ENCODE data around the gene NYAP1.
A peak's percentile ranks its signal among the peaks of the same experiment; 100 is the strongest.
"Not testable (repeated sequence)": the region's sequence is repeated elsewhere in the genome, so short reads cannot be mapped to it uniquely, and the experiment has no call there.

NYAP1 gene

GRCh38 chr7:100516135-100516812 is 32.5 kb downstream of the NYAP1 start:
- peak; percentile 61 for DNase-seq

- no peak for DNase-seq
These were observed 33.6 kb downstream of the NYAP1 start for GRCh38 chr7:100517305-100517704.

GRCh38 chr7:100519580-100519979 is 35.9 kb downstream of the NYAP1 start:
- DNase-seq: no peak

- DNase-seq: no peak
These were observed 36.4 kb downstream of the NYAP1 start for GRCh38 chr7:100520138-100520537.

GRCh38 chr7:100521076-100521475 is 37.3 kb downstream of the NYAP1 start:
- DNase-seq: no peak

GRCh38 chr7:100521909-100522593 is 38.3 kb downstream of the NYAP1 start:
- not testable (repeated sequence) for DNase-seq

GRCh38 chr7:100523192-100523591 is 39.5 kb downstream of the NYAP1 start:
- DNase-seq: not testable (repeated sequence)

GRCh38 chr7:100528108-100528866 is 44.6 kb downstream of the NYAP1 start:
- not testable (repeated sequence) for DNase-seq

DNA sequence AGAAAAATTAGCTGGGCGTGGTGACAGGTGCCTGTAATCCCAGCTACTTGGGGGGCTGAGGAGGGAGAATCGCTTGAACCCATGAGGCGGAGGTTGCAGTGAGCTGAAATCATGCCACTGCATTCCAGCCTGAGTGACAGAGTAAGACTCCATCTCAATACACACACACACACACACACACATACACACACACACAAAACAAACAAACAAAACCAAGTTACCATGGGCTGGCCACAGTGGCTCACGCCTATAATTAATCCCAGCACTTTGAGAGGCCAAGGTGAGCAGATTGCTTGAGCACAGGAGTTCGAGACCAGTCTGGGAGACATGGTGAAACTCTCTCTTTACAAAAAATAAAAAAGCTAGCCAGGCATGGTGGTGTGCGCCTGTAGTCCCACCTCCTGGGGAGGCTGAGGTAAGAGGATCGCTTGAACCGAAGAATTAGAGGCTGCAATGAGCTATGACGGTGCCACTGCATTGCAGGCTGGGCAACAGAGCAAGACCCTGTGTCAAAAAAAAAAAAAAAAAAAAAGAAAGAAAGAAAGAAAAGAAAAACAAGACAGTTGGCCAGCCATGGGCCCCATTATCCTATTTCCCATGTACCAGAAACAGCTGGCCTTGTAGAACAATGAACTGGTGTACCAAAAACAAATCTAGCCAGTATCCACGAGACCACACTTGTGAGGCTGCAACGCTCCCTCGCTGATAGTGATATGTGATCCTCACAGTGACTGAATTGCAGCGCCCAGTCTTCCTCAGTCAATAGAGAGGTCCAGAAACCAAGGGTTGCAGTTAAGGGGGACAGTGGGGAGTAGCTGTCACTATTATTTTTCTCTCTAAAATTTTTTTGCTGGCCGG is 48.7 kb downstream of the NYAP1 start:
- no peak for DNase-seq

- not testable (repeated sequence) for DNase-seq
These were observed 52.3 kb downstream of the NYAP1 start for GRCh38 chr7:100535982-100536381.

DNA sequence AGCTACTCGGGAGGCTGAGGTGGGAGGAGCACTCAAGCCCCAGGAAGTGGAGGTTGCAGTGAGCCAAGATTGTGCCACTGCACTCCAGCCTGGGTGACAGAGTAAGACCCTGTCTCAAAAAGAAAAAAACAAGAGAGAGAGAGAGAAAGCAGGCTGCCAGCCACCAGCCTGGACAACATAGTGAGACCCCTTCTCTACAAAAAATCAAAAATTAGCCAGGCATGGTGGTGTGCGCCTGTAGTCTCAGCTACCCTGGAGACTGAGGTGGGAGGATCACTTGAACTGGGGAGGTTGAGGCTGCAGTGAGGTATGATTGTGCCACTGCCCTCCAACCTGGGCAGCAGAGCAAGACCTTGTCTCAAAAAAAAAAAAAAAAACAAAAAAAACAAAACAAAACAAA is 53.0 kb downstream of the NYAP1 start:
- not testable (repeated sequence) for DNase-seq

DNA sequence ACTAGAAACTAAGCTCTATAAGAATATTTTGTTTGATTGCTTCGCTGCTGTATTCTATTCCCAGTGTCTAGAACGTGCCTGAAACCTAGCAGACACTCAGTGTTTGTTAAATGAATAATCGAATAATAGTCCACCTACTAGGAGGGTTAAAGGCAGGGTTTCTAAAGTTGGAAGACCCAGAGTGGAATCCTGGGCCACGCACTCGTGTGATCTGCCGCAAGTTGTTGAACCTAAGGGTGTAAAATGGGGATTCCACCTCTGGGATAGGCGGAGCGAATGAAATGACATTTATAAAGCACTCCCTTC is 54.6 kb downstream of the NYAP1 start:
- DNase-seq: no peak

DNA sequence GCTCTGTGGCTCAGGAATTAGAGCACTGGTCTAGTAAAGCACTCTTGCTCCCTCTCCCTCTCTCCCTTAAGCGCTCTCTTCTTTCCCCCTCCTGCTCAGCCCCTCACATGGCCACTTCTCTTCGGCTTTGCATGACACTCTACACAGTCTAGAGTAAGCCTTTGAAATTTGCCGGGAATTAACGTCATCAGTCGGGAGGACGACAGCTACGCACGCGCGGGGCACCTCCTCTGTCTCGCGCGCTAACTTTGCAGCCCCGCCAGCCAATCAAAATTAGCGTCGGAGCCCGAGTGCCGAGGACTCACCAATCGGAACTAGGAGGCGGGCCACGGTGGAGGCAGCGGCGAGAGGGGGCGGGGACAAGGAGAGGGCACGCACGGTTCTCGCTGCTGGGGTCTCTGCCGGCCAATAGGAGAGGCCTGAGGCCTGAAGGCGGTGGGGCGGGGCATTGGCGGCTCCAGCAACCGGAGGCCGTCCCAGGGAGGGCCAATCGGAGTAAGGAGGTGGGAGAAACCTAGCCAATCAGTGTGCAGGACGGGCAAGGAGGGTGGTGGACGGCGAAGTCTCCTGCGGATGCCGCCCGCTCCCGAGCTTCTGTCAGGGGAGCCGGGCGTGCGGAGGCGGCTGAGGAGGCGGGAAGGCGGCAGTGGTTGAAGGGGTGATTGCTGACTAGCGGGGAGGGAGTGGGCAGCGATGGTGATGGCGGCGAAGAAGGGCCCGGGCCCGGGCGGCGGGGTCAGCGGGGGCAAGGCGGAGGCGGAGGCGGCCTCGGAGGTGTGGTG is 55.1 kb downstream of the NYAP1 start, which contains the start of gene AGFG2:
TSS of gene AGFG2 (plus strand) at position 550 of the 782 bp plus-strand sequence. CDS start at position 694, 144 bp downstream.
- DNase-seq: peak; percentile 100

DNA sequence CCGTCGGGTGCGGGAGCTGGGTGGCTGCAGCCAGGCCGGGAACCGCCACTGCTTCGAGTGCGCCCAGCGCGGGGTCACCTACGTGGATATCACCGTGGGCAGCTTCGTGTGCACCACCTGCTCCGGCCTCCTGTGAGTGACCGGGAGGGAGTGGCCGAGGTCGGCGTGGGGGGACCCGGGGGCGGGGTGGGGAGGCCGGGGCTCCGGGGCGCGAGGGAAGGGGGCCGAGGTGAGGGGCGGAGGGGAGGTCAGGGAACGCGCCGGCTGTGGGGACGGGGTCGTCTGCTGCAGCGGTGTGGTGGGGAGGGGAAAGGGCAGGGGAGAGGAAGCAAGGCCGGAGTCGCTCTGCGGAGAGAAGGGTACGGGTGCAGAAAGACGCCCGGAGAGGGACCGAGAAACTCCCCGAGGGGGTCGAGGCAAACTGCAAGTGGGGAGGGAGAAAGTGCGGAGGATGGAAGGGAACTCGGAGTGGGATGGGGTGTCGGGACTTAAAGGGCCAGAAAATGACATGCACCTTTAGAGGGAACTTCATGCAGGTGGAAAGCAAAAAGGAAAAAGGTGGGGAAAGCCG is 55.8 kb downstream of the NYAP1 start:
- peak; percentile 54 for DNase-seq

DNA sequence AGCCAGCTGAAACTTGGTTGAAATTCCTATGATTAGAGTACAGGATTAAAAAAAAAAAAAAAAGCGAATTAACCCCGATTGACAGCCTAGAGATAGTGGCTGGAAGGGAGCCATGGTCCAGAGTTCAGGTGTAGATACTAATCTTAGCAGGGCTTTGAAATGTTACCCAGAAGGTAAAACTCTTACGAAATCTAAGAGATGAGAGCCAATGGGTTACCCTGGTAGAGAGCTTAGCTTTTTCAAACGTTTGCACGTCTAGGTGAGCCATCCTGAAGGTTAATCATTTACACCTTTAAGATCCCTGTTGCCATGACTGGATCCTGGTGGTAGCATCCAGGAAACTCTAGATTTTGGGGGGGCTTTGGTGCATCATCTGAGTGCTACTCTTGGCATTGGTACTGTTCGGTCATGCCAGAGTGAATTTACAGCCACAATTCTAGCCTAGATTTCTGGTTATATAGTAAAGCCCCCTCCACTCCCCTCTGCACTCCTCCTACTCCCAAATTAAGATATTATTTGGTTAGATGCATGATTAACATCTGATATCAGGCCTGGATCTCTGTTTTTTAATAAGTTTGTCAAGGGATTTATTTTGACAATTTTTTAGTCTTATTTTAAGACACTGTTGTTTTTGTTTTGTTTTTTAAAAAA is 56.5 kb downstream of the NYAP1 start:
- DNase-seq: no peak

GRCh38 chr7:100541309-100541708 is 57.6 kb downstream of the NYAP1 start:
- DNase-seq: not testable (repeated sequence)

GRCh38 chr7:100543586-100543985 is 59.9 kb downstream of the NYAP1 start:
- DNase-seq: no peak

DNA sequence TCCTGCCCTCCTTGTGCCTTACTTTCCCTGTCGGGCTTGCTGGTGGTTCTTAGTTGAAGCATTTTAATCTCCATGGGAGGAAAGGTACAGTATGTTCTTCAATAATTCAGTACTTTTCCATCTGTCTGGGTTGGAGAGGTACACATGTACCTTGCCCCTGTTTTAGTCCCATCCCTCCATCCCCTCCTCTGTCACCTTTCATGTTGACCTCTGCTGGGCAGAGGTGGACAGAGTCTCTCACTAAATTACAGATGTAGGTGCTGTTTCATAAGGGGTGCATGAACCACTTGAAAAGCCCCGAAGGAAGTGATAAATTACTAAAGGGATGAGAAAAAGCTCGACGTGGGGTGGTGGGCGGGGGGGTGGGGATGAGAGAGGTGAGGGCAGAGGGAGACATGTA is 60.7 kb downstream of the NYAP1 start:
- no peak for DNase-seq

Measured in NK-92 treated with Interleukin-12 subunit alpha and Interleukin-12 subunit beta, amount 100 ng/mL, for 24 hours (cell line).